ENCODE data around the gene CLEC1B. TPM values are rescaled to one million over a fixed set of nuclear protein-coding genes. Genes with fewer than 3 reads are reported as not detected.

The CLEC1B gene
- total and polyA plus RNA-seq, 2 of the 13 experiments (the other 11 are each of a cell fraction or from before 2014, with no cell fraction given): not detected

GRCh38 chr12:9948606-9949296 lies 50.2 kb downstream of the CLEC1B start:
- no peak overlapping the region for H3K4me3 ChIP-seq (replicated peaks in 1 of 3; ENCODE audit: insufficient read depth in 1 of 3, low read depth in 2 of 3, low read length in 3 of 3)
- intact Hi-C loops (cut with micrococcal nuclease; ENCODE audit: unreplicated experiment): no loop called here
- no peak overlapping the region for H3K4me2 ChIP-seq (ENCODE audit: low read depth, low read length)
- H3K4me1 ChIP-seq (ENCODE audit: insufficient read depth, low read length): no peaks in the 10 kb centered on the region
- no TSS peak for BruUV-seq (replicated peaks)
- no peak overlapping the region for H3K9ac ChIP-seq (ENCODE audit: insufficient read depth, low read depth, low read length)
- no peaks in the 10 kb centered on the region for H3K27me3 ChIP-seq (ENCODE audit: control insufficient read depth in 1 of 2, insufficient read depth in 2 of 2, low read length in 2 of 2)
- no peak overlapping the region for H2AFZ ChIP-seq (ENCODE audit: low read length)
- no peaks in the 10 kb centered on the region for H3K9me3 ChIP-seq (ENCODE audit: low read length)
- WGBS (ENCODE audit: low lambda C conversion rate): 48% methylated on average over 3 of the region's 3 CpGs
- no peaks in the 10 kb centered on the region for H3K79me2 ChIP-seq (ENCODE audit: insufficient read depth, low read length)
- ATAC-seq (no peak), DNase-seq (ENCODE audit: low spot score) (no peak), FAIRE-seq (no peak)
- POLR2A ChIA-PET: no interaction called here
- TF ChIP-seq ZNF382 (CRISPR knock-in tag; IDR thresholded peaks at IDR 0.05; ENCODE audit: borderline replicate concordance): no peak
- TF ChIP-seq ZNF350 (CRISPR knock-in tag; IDR thresholded peaks at IDR 0.05; ENCODE audit: borderline replicate concordance, low read depth): no peak
- no peak for TF ChIP-seq MNT (IDR thresholded peaks at IDR 0.05)
- TF ChIP-seq ZNF670 (CRISPR knock-in tag; IDR thresholded peaks at IDR 0.05; ENCODE audit: borderline replicate concordance): no peak
- TF ChIP-seq SKIL (CRISPR knock-in tag; IDR thresholded peaks at IDR 0.05; ENCODE audit: borderline replicate concordance): no peak
- no peak for TF ChIP-seq PLRG1 (conservative IDR thresholded peaks at IDR 0.05)
- no peak for TF ChIP-seq JDP2 (CRISPR knock-in tag; IDR thresholded peaks at IDR 0.05; ENCODE audit: borderline replicate concordance)
- TF ChIP-seq DMTF1 (CRISPR knock-in tag; IDR thresholded peaks at IDR 0.05): no peak
- no peak for TF ChIP-seq ZBTB1 (CRISPR knock-in tag; IDR thresholded peaks at IDR 0.05; ENCODE audit: borderline replicate concordance)
- TF ChIP-seq ZNF251 (CRISPR knock-in tag; IDR thresholded peaks at IDR 0.05): no peak
- no peak for TF ChIP-seq KLF16 (CRISPR knock-in tag; IDR thresholded peaks at IDR 0.05)
- no peak for TF ChIP-seq ZNF441 (CRISPR knock-in tag; IDR thresholded peaks at IDR 0.05; ENCODE audit: borderline replicate concordance)
- TF ChIP-seq HMGA1 (CRISPR knock-in tag; conservative IDR thresholded peaks at IDR 0.05): no peak
- TF ChIP-seq CREB1 (IDR thresholded peaks at IDR 0.05): no peak
- no peak for TF ChIP-seq CREB1 (CRISPR knock-in tag; IDR thresholded peaks at IDR 0.05)
- TF ChIP-seq CCAR2 (optimal IDR thresholded peaks at IDR 0.05; ENCODE audit: low read depth, low read length): no peak
- no peak for TF ChIP-seq ZNF790 (CRISPR knock-in tag; IDR thresholded peaks at IDR 0.05; ENCODE audit: borderline replicate concordance)
- no peak for TF ChIP-seq ZNF598 (CRISPR knock-in tag; IDR thresholded peaks at IDR 0.05; ENCODE audit: borderline replicate concordance)
- TF ChIP-seq ZNF121 (CRISPR knock-in tag; IDR thresholded peaks at IDR 0.05): no peak
- H4K20me1 ChIP-seq (ENCODE audit: insufficient read depth, low read length): no peaks in the 10 kb centered on the region
- H3K36me3 ChIP-seq (replicated peaks in 1 of 2; ENCODE audit: control insufficient read depth in 1 of 2, insufficient read depth in 2 of 2, low read length in 2 of 2): no peaks in the 10 kb centered on the region
- CTCF ChIA-PET (ENCODE audit: low intra/inter-chr PET ratio, low total read pairs): no interaction called here
- in situ Hi-C loops (cut with HindIII; ENCODE audit: extremely low pct_ligation_motif_present, low pct_unique_long_range_greater_than_20kb): no loop called here
- no peak overlapping the region for H3K27ac ChIP-seq (ENCODE audit: extremely low read length, insufficient read depth, low read length)

Measured in HepG2 (cell line).